IPS-NIHi7 (cell line): ENCODE measurements around the gene YAE1.

Experiments
- DNase-seq: peaks from one replicate; pipeline ENCODE4 v3.0.0; 2012; ENCODE audit warnings: mixed read lengths; ENCODE audit errors: extremely low spot score

The YAE1 gene

GRCh38 chr7:39554583-39555165 lies 11.5 kb upstream of the YAE1 start:
- no peak for DNase-seq

GRCh38 chr7:39557222-39557621 lies 9.0 kb upstream of the YAE1 start:
- DNase-seq: no peak

- no peak for DNase-seq
Measured at GRCh38 chr7:39557911-39558310, 8.3 kb upstream of the YAE1 start.

- DNase-seq: no peak
Measured at GRCh38 chr7:39560408-39560807, 5.8 kb upstream of the YAE1 start.

- DNase-seq: peak; percentile 18
Measured at GRCh38 chr7:39560997-39561396, 5.2 kb upstream of the YAE1 start.

GRCh38 chr7:39565538-39565937 lies 666 bp upstream of the YAE1 start:
- DNase-seq: no peak

GRCh38 chr7:39567294-39567693 lies 1.1 kb downstream of the YAE1 start:
- no peak for DNase-seq

GRCh38 chr7:39574673-39575349 lies 8.6 kb downstream of the YAE1 start:
- DNase-seq: no peak

GRCh38 chr7:39577229-39577874 lies 11.1 kb downstream of the YAE1 start:
- no peak for DNase-seq

GRCh38 chr7:39580149-39580874 lies 14.1 kb downstream of the YAE1 start:
- peak; percentile 85 for DNase-seq

GRCh38 chr7:39582536-39582935 lies 16.3 kb downstream of the YAE1 start:
- DNase-seq: no peak

GRCh38 chr7:39583539-39583938 lies 17.3 kb downstream of the YAE1 start:
- no peak for DNase-seq

- no peak for DNase-seq
Measured at GRCh38 chr7:39587393-39587792, 21.2 kb downstream of the YAE1 start.

GRCh38 chr7:39588416-39588815 lies 22.2 kb downstream of the YAE1 start:
- no peak for DNase-seq

- DNase-seq: peak; percentile 52
Measured at GRCh38 chr7:39589323-39590111, 23.3 kb downstream of the YAE1 start.

- no peak for DNase-seq
Measured at GRCh38 chr7:39592586-39592985, 26.4 kb downstream of the YAE1 start.

GRCh38 chr7:39594988-39595620 lies 28.9 kb downstream of the YAE1 start:
- DNase-seq: no peak

- no peak for DNase-seq
Measured at GRCh38 chr7:39602351-39602750, 36.1 kb downstream of the YAE1 start.

GRCh38 chr7:39603924-39604323 lies 37.7 kb downstream of the YAE1 start:
- DNase-seq: no peak

- no peak for DNase-seq
Measured at GRCh38 chr7:39605087-39605486, 38.9 kb downstream of the YAE1 start.

- no peak for DNase-seq
Measured at GRCh38 chr7:39606352-39606751, 40.1 kb downstream of the YAE1 start.
